NCI-H2227 (cell line): Measurements from ENCODE around the gene OSBPL10.

Source experiments
- DNase-seq: peaks from one replicate; lab custom pipeline; 2025; ENCODE audit not compliant: unreplicated experiment; lab: John Stamatoyannopoulos, UW

Gene OSBPL10

GRCh38 chr3:31634476-31634875 lies 346.6 kb downstream of the OSBPL10 start:
- DNase-seq: no peak

GRCh38 chr3:31629054-31629453 lies 352.0 kb downstream of the OSBPL10 start:
- no peak for DNase-seq

- no peak for DNase-seq
Measured at GRCh38 chr3:31625358-31625757, 355.7 kb downstream of the OSBPL10 start.

- no peak for DNase-seq
Measured at GRCh38 chr3:31624083-31624709, 356.9 kb downstream of the OSBPL10 start.

GRCh38 chr3:31622636-31623288 lies 358.3 kb downstream of the OSBPL10 start:
- no peak for DNase-seq

GRCh38 chr3:31621314-31621713 lies 359.7 kb downstream of the OSBPL10 start:
- no peak for DNase-seq

GRCh38 chr3:31620656-31621055 lies 360.4 kb downstream of the OSBPL10 start:
- DNase-seq: no peak

GRCh38 chr3:31616711-31617110 lies 364.4 kb downstream of the OSBPL10 start:
- no peak for DNase-seq

GRCh38 chr3:31615071-31615875 lies 365.8 kb downstream of the OSBPL10 start:
- DNase-seq: no peak

GRCh38 chr3:31614162-31614921 lies 366.7 kb downstream of the OSBPL10 start:
- DNase-seq: no peak

- no peak for DNase-seq
Measured at GRCh38 chr3:31613654-31614053, 367.4 kb downstream of the OSBPL10 start.

GRCh38 chr3:31613177-31613576 lies 367.9 kb downstream of the OSBPL10 start:
- no peak for DNase-seq
